Activated CD4-positive, alpha-beta T cell treated with anti-CD3 and anti-CD28 coated beads for 4 hours (primary cell): Measurements from ENCODE around the gene STOM.
"Not testable (repeated sequence)": the region's sequence is repeated elsewhere in the genome, so short reads cannot be mapped to it uniquely, and the experiment has no call there.

Experiments
- DNase-seq, 2 donors: peaks; one replicate each; pipeline ENCODE4 v3.0.0-alpha.2; 2020

Gene STOM

DNA sequence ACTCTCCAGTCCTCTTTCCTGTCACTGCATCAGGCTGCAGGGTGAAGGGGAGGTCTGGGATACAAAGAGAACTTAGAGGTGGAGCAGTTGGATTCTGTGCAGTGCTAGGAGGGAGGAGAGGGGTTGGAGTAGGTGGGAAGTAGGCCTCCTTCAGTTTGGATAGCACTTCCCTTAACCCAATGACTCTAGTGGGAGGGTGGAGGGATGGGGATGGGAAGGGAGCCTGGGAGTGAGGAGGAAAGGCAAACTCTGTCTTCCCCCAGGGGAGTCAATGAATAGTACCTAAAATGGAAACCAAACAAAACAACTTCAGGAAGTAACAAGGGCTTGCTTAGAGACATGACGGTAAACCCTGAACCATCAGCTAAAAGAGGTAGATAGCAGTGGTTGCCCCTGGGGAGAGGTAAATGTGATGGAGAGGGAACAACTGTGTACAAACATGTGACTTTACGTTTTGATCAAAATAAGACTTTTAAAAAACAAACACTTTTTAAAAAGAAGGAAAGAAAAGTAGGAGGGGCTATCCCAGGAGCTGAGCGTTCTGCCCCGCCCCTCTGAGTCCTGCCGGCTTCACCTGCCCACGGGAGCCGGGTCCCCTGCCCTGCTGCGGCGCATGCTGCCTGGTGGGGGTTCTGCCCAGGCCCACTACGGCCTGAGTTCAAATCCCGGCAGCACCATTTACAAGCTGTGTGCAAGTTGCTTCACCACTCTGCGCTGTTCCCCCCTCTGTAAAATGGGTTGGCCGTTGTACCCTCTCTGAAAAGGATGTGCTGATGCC is 71.2 kb downstream of the STOM start:
- no peak for DNase-seq

GRCh38 chr9:121298016-121298538 is 72.0 kb downstream of the STOM start:
- DNase-seq, result no peak

DNA sequence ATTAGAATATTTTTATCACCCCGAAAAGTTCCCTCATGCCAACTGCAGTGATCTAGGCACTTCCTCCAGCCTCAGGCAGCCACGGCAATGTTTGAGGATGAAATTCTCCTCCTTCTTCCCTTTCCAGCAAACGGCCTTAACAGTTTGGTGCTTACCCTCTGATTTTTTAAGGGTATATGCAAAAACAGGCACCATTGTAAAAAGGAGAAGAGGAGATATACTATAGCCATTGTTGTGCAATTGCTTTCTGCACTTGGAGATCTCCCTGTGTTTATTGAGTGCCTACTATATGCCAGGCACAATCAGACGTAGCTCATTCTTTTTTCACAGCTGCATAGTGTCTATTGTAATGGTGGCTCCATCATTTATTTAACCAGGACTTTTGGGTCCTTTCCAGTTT is 72.7 kb downstream of the STOM start:
- no peak for DNase-seq

- no peak for DNase-seq
These were observed 73.6 kb downstream of the STOM start for GRCh38 chr9:121296213-121297127.

GRCh38 chr9:121295662-121296191 is 74.3 kb downstream of the STOM start:
- no peak for DNase-seq

- no peak for DNase-seq
These were observed 75.0 kb downstream of the STOM start for GRCh38 chr9:121294866-121295661.

GRCh38 chr9:121294151-121294743 is 75.8 kb downstream of the STOM start:
- DNase-seq, result no peak

DNA sequence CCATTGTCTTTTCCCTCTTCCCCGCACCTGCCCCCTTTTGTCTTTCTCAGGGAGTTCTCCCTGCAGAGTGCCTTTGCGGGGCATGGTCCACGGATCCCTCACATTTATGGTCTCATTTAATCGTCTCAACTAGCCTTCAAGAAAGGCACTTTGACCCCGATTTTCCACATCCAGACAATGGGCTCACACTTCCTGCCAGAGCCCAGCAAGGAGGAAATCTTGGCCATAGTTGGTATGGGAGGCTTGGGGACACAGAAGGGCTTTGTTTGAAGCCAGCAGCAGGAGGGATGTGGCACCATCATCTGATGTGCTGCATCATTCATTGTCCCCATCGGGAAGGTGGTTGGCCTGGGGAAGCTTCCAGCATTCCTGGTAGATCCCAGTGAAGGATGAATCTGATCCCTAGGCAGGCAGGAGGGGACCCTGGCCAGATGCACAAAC is 77.2 kb downstream of the STOM start:
- DNase-seq, result no peak

DNA sequence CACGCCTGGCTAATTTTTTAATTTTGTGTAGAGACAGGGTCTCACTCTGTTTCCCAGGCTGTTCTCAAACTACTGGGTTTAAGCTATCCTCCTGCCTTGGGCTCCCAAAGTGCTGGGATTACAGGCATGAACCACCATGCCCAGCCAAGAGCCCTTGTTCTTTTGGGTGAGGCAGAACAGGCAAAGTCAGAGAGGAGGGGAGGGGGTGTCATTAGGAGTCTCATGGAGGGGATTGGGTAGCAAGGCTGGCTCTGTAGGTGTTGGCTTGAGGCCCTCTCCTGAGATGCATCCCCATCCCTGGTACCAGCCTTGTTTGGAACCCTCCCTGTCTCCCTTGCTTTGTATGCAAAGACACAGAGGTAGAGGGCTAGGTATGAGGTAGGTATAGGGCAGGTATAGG is 78.0 kb downstream of the STOM start:
- no peak for DNase-seq

DNA sequence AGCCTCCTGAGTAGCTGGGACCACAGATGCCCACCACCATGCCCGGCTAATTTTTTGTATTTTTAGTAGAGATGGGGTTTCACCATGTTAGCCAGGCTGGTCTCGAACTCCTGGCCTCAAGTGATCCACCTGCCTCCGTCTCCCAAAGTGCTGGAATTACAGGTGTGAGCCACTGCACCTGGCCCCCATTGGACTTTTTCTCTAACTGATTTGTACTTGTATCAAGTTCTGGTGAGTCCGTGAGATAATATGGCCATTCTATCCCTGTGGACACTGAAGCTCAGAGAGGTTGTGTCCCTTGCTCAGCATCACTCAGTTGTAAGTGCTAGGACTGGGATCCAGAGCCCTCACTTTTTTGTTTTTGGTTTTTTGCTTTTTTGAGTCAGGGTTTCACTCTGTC is 78.5 kb downstream of the STOM start:
- not testable (repeated sequence) for DNase-seq

GRCh38 chr9:121289772-121290370 is 80.2 kb downstream of the STOM start:
- DNase-seq, result no peak

- no peak for DNase-seq
These were observed 80.9 kb downstream of the STOM start for GRCh38 chr9:121289026-121289771.
